CD4-positive, alpha-beta T cell treated with Interferon gamma for 1 hour (primary cell): ENCODE measurements around the gene GPR61.

ENCODE experiments used
- DNase-seq: peaks from one replicate; pipeline ENCODE4 v3.0.0-alpha.2; 2020

Gene GPR61

GRCh38 chr1:109537450-109538178, 2.1 kb upstream of the GPR61 start:
- DNase-seq = no peak

- DNase-seq = no peak
Measured at GRCh38 chr1:109538827-109539555, 681 bp upstream of the GPR61 start.

GRCh38 chr1:109541102-109541501, 1.4 kb downstream of the GPR61 start:
- no peak for DNase-seq

GRCh38 chr1:109542657-109543056, 3.0 kb downstream of the GPR61 start:
- no peak for DNase-seq

GRCh38 chr1:109543283-109543987, 3.8 kb downstream of the GPR61 start:
- no peak for DNase-seq

GRCh38 chr1:109543988-109544735, 4.5 kb downstream of the GPR61 start:
- DNase-seq = no peak

GRCh38 chr1:109546311-109547109, 6.8 kb downstream of the GPR61 start:
- peak; percentile 84 for DNase-seq

- DNase-seq = no peak
Measured at GRCh38 chr1:109547463-109548320, 8.0 kb downstream of the GPR61 start.

GRCh38 chr1:109548321-109549267, 8.9 kb downstream of the GPR61 start, which contains the start of gene GNAI3:
Gene GNAI3 (plus strand): TSS chr1:109548615. CDS start chr1:109548721, 106 bp downstream.
- peak; percentile 96 for DNase-seq

GRCh38 chr1:109556563-109556962, 16.9 kb downstream of the GPR61 start:
- no peak for DNase-seq

- no peak for DNase-seq
Measured at GRCh38 chr1:109557520-109557919, 17.8 kb downstream of the GPR61 start.

- no peak for DNase-seq
Measured at GRCh38 chr1:109559995-109560394, 20.3 kb downstream of the GPR61 start.

- no peak for DNase-seq
Measured at GRCh38 chr1:109564194-109564878, 24.7 kb downstream of the GPR61 start.

- no peak for DNase-seq
Measured at GRCh38 chr1:109565241-109565640, 25.6 kb downstream of the GPR61 start.

- DNase-seq = no peak
Measured at GRCh38 chr1:109566982-109567381, 27.3 kb downstream of the GPR61 start.

GRCh38 chr1:109567877-109568672, 28.4 kb downstream of the GPR61 start:
- DNase-seq = no peak

- DNase-seq = no peak
Measured at GRCh38 chr1:109569323-109569722, 29.7 kb downstream of the GPR61 start.

- DNase-seq = no peak
Measured at GRCh38 chr1:109570414-109570813, 30.7 kb downstream of the GPR61 start.
